Prostate gland (tissue), 2 donors: ENCODE results near the gene SSC4D. TPM values are rescaled to one million over a fixed set of nuclear protein-coding genes. Genes with fewer than 3 reads are reported as not detected.
"Not testable (repeated sequence)": the region's sequence is repeated elsewhere in the genome, so short reads cannot be mapped to it uniquely, and the experiment has no call there.

Experiments used
- DNase-seq: peaks from one replicate; pipeline ENCODE4 v3.0.0-alpha.2; 2019; ENCODE audit warnings: low spot score
- H3K27ac ChIP-seq, 2 donors: fragments of 200-600 bp; sonication (generic); 2 replicates each; pipeline ENCODE4 v1.5.1; 2017 to 2019
- H3K27me3 ChIP-seq: fragments of 200-600 bp; sonication (generic); replicated peaks from 2 replicates; pipeline ENCODE4 v1.5.1; 2019; ENCODE audit not compliant: insufficient read depth
- H3K36me3 ChIP-seq, 2 donors: fragments of 200-600 bp; sonication (generic); 1 replicate in 1 of 2; 2 replicates in 1 of 2; pipeline versions ENCODE4 v1.5.1 to v1.8.1; 2017 to 2019
- H3K4me1 ChIP-seq: fragments of 200-600 bp; sonication (generic); replicated peaks from 2 replicates; pipeline ENCODE4 v1.5.1; 2019
- H3K4me3 ChIP-seq, 2 donors: fragments of 200-600 bp; sonication (generic); 2 replicates each; pipeline ENCODE4 v1.5.1; 2017 to 2019
- H3K9me3 ChIP-seq: fragments of 200-600 bp; sonication (generic); 2 replicates; pipeline ENCODE4 v1.5.1; 2017
- CTCF ChIP-seq, 4 experiments: fragments of 200-600 bp in 2 of 4; fragments of 450-650 bp in 2 of 4; sonication (generic) in 2 of 4; IDR thresholded peaks; 1 replicate in 3 of 4; 2 replicates in 1 of 4; pipeline ENCODE4 v1.5.1; 2016 to 2019; ENCODE audit warnings: antibody characterized with exemption in 4 of 4, mild to moderate bottlenecking in 2 of 4, moderate library complexity in 2 of 4
- POLR2A ChIP-seq: fragments of 450-650 bp; IDR thresholded peaks from one replicate; pipeline ENCODE4 v1.6.1; 2016; ENCODE audit warnings: antibody characterized with exemption, mild to moderate bottlenecking
- POLR2AphosphoS5 ChIP-seq: sonication (generic); formaldehyde crosslinking; IDR thresholded peaks from one replicate; pipeline ENCODE4 v1.6.1; 2017; ENCODE audit warnings: antibody characterized with exemption
- WGBS: methylation state at CpG from one replicate; pipeline ENCODE4 v1.1.5; 2018; 5-methylcytosine and 5-hydroxymethylcytosine counted together
- intact Hi-C: fragments of 100-400 bp; cut with DNase I; formaldehyde crosslinking; loops from one replicate; pipeline ENCODE4 v1.14.2; 2022
- total RNA-seq, 2 donors: library from RNA; depleted of rRNA; stranded (reverse); fragments of >200 nt; gene quantifications; one replicate each; pipeline ENCODE4 v1.1.0, GENCODE V29; 2016

SSC4D gene
- total RNA-seq, 2 donors from 2014 or later = 1.0 TPM; not detected in 1

GRCh38 chr7:76428149-76428823 is 18.8 kb upstream of the SSC4D start:
- intact Hi-C loops = no loop called here
- Histone ChIP-seq H3K9me3 (no peaks in the 10 kb centered on the region), H3K4me1 (no peaks in the 10 kb centered on the region), H3K27ac (no peak overlapping the region), H3K36me3 (no peaks in the 10 kb centered on the region), H3K27me3 (no peaks in the 10 kb centered on the region), H3K4me3 (no peak overlapping the region)
- 86% methylated on average over 13 of the region's 13 CpGs for WGBS
- no peak for DNase-seq
- no peak for TF ChIP-seq POLR2A
- TF ChIP-seq POLR2AphosphoS5 = no peak

DNA sequence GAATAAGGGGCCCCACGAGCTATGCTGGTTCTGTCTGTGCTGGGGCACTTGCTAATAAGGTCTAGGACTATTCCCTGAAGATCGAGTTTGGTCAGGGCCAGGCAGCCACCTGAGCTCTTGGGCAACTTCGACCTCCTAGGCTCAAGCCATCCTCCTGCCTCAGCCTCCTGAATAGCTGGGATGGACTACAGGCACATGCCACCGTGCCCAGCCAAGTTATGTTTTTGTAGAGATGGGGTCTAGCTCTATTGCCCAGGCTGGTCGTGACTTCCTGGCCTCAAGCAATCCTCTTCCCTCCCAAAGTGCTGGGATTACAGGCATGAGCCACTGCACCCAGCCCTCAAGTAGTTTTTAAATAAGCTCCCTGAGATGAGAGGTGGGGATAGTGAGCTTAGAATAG is 18.1 kb upstream of the SSC4D start:
- Histone ChIP-seq H3K9me3 (no peaks in the 10 kb centered on the region), H3K4me1 (no peaks in the 10 kb centered on the region), H3K27me3 (no peaks in the 10 kb centered on the region), H3K36me3 (no peaks in the 10 kb centered on the region), H3K27ac (no peak overlapping the region), H3K4me3 (no peak overlapping the region)
- no peak for DNase-seq
- WGBS = 93% methylated on average over 5 of the region's 5 CpGs
- TF ChIP-seq CTCF (IDR thresholded peaks at IDR 0.05) = no peak
- no peak for TF ChIP-seq POLR2AphosphoS5
- no peak for TF ChIP-seq POLR2A
- intact Hi-C loops = no loop called here

DNA sequence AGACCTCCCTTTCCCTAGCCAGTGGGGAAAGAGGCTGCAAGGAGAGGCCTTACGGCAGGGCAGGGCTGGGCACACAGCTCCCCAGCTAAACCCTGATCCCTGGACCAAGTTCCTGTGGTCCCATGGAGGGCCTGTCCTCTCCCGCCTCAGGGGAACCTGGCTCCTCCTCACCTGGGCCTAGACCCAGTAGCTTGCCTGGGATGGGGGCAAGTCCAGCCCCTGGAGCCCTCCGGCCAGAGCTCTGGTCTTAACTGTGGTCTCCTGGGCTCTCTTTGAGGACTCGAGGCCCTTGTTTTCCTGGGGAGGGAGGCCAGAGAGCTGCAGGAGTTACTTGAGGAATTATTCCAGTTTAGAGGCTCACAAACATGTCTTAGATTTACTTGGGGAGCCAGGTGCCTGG is 16.7 kb upstream of the SSC4D start:
- no peaks in the 10 kb centered on the region for H3K36me3 ChIP-seq
- H3K27me3 ChIP-seq = no peaks in the 10 kb centered on the region
- H3K9me3 ChIP-seq = no peaks in the 10 kb centered on the region
- TF ChIP-seq CTCF (IDR thresholded peaks at IDR 0.05) (no peak), POLR2AphosphoS5 (no peak), POLR2A (no peak)
- intact Hi-C loops = no loop called here
- H3K27ac ChIP-seq = no peak overlapping the region
- no peaks in the 10 kb centered on the region for H3K4me1 ChIP-seq
- H3K4me3 ChIP-seq = no peak overlapping the region
- WGBS = 94% methylated on average over 4 of the region's 4 CpGs
- DNase-seq = no peak

- DNase-seq, H3K4me1 ChIP-seq, H3K9me3 ChIP-seq, H3K27me3 ChIP-seq, H3K27ac ChIP-seq, H3K4me3 ChIP-seq, intact Hi-C loops, H3K36me3 ChIP-seq: not testable (repeated sequence)
- 95% methylated on average over 4 of the region's 4 CpGs for WGBS
These were observed 16.1 kb upstream of the SSC4D start for GRCh38 chr7:76425558-76425957.

- WGBS = 96% methylated on average over 9 of the region's 9 CpGs
- Histone ChIP-seq H3K4me3 (no peak overlapping the region), H3K4me1 (no peaks in the 10 kb centered on the region), H3K27ac (no peak overlapping the region), H3K36me3 (no peaks in the 10 kb centered on the region), H3K27me3 (no peaks in the 10 kb centered on the region), H3K9me3 (no peaks in the 10 kb centered on the region)
- DNase-seq = no peak
- no peak for TF ChIP-seq POLR2AphosphoS5
- TF ChIP-seq POLR2A = no peak
- TF ChIP-seq CTCF (IDR thresholded peaks at IDR 0.05) = no peak
- intact Hi-C loops = no loop called here
These were observed 15.7 kb upstream of the SSC4D start for GRCh38 chr7:76425156-76425555.

DNA sequence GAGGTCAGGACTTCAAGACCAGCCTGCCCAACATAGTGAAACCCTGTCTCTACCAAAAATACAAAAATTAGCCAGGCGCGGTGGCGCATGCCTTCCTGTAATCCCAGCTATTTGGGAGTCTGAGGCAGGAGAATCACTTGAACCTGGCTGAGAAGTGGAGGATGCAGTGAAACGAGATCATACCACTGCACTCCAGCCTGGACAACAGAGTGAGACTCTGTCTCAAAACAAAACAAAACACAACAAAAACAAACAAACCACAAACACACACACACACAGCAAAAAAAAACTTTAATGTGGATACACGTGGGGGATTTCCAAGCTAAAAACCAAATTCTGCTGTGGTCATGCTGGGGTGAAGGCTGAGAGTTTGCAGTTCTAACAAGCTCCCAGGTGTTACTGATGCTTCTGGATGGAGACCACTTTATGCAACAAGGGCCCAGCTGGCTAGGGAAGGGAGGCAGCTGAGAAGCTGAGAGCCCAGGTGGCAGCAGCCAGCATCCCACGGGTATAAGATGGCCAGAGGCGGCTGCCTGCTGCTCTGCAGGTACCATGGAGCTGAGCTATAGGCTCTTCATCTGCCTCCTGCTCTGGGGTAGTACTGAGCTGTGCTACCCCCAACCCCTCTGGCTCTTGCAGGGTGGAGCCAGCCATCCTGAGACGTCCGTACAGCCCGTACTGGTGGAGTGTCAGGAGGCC is 15.1 kb upstream of the SSC4D start, which contains the start of gene ZP3:
TSS of gene ZP3 (plus strand) at position 538 of the 699 bp plus-strand sequence. CDS start at position 553, 15 bp downstream.
- H3K27ac ChIP-seq = peak within 1 kb of the TSS in 1 of 2 donors; percentile 10
- intact Hi-C loops = no loop called here
- no peak for DNase-seq
- no peaks in the 10 kb centered on the region for H3K36me3 ChIP-seq
- no peaks in the 10 kb centered on the region for H3K4me1 ChIP-seq
- no peak within 1 kb of the TSS for H3K4me3 ChIP-seq
- no peaks in the 10 kb centered on the region for H3K27me3 ChIP-seq
- WGBS = 83% methylated on average over 10 of the region's 10 CpGs
- no peaks in the 10 kb centered on the region for H3K9me3 ChIP-seq
- TF ChIP-seq POLR2AphosphoS5 = no peak
- no peak for TF ChIP-seq CTCF (IDR thresholded peaks at IDR 0.05)
- TF ChIP-seq POLR2A = no peak
